HG03196 (cell line): ENCODE results near the gene SCNM1.

ENCODE experiments used
- ATAC-seq: cut with Tn5 transposase; IDR thresholded peaks from one replicate; pipeline ENCODE4 v1.9.1; 2021; ENCODE audit not compliant: unreplicated experiment

Gene SCNM1, protein sequence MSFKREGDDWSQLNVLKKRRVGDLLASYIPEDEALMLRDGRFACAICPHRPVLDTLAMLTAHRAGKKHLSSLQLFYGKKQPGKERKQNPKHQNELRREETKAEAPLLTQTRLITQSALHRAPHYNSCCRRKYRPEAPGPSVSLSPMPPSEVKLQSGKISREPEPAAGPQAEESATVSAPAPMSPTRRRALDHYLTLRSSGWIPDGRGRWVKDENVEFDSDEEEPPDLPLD

DNA sequence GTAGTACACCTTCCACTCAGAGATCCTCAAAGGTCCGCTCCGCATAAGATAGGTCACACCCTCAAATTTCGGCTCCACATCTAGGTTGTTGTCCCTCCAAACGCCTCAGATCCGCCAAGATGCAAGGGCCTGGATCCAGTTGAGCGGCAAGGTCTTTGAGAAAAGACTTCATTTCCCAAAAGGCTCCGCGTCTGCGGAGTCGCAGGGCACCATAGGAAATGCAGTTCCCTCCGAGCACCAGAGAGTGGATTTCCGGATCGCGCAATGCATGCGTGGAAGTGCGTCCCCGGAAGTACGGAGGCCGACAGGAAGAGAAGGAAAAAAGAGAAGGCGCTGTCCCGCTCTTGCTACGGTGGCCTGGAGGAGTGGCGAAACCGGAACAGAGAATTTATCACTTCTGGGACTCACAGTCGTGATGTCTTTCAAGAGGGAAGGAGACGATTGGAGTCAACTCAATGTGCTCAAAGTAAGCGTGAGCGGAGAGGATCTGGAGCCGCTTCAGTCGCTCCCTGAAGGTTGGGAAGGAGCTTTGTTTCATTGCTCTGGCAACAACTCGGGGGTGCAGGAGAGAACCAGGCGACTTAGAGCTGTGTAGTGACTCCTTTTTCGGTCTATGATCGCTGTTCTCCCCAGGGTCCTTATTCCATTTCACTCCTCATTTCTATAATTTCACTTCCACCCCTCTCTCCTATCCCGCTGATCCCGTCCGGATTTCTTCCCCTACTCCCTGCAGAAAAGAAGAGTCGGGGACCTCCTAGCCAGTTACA, at the start of gene SCNM1, which contains the start of gene LYSMD1:
SCNM1 (plus strand) TSS at position 407 of the 767 bp plus-strand sequence; CDS start at position 416, 9 bp downstream.
LYSMD1 (minus strand) TSS at position 165 of the 767 bp plus-strand sequence. CDS start 644 bp downstream, outside the sequence.
- peak; percentile 83 for ATAC-seq

DNA sequence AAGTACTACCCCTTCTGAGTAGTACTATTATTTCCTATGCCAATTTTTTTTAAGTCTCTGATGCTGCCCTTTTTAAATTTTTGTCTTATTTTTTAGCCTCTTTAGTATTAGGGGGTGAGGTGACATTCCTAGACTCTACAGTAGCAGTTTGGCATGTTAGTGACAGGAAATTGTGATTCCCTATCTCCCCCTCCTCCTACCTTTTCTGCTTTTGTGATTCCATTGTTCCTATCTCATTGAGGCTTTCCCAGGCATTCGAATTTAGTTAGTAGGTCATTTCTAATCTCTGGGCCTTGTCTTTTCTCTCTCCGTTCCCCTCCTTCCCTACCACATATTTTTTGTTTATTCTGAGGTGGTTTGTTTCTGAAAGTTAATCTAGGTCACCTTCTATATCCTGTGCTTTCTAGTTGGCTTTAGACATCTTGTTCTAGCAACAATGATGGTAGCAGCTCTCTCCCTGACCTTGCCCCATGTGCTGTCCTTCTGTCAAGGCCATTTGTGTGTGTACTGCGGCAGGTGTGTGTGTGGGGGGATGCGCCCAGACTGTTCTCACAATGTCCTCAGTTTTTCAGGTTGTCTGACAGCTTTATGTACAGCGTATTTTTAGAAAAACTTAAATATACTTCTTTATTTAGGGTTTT, 41.1 kb upstream of the SCNM1 start:
- ATAC-seq = no peak

DNA sequence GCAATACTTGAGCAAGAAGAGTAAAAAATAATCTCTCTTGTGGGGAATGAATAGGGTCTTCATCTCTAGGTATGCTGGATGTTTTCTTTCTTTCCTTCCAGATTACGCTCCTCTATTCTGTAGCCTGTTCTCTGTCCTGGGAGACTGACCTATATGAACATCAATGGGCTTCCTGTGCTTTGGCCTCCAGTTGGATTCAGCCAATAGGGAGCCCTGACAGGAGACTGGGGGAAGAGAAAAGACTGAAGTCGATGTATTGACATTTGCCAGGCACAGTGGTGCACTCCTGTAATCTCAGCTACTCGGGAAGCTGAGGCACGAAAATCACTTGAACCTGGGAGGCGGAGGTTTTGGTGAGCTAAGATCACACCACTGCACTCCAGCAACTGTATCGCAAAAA, 37.1 kb upstream of the SCNM1 start:
- no peak for ATAC-seq

DNA sequence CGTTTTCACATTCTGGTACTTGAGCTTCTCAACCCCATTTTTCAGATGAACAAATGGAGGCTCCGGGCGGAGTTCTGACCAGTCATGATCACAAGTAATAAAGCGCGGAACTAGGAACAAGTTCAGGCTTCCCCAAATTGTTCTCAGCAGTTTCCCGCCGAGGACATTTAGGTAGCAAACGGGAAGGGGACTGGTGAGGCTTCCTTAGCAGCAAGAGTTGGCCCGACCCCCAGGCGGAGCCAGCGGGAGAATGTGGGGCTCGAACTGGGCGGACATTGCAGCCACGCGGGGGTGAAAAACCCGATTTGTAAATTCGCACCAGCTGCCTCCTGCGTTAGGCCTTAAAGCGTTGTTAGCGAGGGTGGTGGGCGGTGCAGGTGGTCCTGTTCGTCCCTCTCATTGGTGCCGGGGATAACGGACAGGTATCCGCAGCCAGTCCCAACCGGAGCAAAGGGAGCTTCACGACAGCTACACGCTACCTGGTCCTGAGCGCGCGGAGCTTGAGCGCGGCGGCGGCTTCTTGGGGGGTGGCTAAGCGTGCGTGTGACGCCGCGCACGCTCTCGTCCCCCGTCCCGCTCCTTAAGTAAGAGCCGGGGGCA, 34.9 kb upstream of the SCNM1 start:
- ATAC-seq = peak; percentile 57

DNA sequence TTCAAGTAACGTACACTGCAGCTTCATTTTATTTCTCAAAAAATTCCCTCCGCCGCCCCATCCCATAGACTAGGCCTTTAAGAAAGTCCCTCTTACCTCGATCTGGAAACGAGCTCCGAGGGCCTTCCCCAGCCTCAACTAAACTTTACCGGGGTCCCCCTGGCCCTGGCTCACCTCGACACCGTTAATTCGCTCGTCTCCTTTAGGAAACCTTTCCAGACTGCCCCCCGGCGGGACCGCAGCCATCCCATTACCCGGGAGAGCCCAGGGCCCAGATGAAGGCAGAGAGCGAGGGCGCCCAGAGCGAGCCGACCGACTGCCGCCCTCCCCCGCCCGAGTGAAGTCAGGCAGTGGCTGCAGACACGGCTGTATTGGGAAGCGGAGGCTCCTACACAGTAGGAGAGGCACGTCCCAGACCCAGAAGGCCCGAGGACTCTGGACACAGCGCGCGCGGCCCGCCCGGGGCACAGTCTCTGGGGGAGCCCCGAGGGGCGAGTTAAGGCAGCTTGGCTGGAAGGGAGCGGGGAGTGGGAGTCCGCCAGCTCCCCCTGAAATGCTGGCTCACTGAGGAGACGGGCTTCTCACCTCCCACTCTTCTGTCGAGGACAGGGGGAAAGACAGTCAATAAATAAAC, 34.1 kb upstream of the SCNM1 start:
- no peak for ATAC-seq

DNA sequence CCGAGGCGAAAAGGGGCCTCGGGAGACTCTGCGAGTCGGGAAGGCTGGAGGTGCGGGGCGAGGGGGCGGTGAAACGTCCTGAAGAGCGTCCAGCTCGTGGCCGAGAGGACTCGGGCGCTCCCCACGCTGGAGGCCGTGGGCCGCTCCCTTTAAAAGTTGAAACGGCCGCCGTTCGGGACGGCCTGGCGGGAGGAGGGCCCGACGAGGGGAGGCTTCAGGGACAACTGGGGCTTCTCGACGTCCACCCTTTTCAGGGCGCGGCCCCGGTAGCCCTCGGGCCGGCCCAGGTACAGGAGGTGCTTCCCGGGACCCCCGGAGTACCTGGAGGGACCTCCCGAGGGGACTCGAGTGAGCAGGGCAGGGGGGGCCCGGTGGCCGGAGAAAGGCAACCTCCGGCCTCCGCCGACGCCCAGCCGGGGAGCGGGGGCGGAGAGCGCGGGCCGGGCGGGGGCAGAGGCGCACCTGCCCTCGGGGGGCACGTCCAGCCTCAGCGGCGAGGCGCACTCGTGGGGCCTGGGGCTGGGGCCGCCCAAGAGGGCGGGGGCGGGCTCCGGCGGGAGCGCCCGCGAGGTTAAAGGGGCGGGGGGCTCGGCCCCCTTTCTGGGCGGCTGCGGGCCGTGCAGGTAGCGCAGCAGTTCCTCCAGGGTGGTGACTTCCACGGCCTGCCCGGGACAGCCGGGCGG, 33.5 kb upstream of the SCNM1 start:
- no peak for ATAC-seq

DNA sequence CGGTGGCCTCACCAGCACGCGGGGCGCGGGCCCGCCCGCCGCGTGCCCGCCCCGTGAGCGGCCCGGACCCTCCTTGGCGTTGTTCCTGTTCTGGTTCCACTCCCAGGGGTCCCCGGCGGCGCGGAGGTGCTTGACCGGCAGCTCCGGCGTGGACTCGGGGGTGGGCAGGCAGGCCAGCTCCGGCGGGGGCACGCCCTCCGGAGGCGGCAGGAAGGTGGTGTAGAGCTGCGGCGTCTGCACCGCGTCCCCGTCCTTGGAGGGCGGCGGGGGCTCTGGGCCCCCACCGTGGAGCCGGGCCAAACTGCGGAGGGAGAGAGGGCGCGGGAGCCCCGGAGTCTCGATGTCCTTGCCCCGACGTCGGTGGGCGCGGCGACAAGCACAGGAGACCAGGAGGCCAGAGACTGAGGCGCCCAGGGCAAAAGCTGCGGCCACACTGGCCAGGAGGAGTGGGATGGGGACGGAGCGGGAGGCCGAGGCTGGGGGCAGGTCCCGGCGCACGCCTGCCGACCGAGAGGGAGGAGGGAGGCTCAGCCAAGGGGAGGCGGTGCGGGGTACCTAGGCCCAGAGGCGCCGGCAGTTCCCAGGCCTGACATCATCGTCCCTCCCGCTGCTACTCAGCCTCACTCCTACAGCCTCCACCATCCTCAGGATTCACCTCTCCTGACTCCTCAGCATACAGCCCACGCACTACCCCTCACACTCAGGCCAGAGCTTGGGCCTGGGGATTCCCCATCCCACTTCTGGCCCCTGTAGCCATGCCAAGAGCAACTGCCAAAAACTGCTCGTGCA, 32.7 kb upstream of the SCNM1 start:
- ATAC-seq = no peak

DNA sequence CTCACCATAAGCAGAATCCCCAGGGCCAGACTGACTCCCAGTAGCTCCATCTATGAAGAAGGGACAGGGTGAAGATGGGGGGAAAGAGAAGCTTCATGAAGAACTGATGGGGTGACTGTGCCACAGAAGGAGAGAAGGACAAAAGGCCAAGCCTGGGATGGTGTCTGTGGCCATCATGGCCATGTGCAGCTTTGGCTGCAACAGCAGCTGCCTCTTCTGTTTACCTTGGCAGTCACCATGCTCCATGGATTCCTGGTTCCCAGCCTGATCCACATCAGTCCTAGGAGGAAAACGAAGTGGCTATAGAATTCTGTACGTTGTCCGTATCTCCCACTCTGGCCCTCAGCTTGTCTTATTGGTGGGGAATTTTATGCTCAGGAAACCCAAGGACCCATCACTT, 31.5 kb upstream of the SCNM1 start:
- no peak for ATAC-seq

DNA sequence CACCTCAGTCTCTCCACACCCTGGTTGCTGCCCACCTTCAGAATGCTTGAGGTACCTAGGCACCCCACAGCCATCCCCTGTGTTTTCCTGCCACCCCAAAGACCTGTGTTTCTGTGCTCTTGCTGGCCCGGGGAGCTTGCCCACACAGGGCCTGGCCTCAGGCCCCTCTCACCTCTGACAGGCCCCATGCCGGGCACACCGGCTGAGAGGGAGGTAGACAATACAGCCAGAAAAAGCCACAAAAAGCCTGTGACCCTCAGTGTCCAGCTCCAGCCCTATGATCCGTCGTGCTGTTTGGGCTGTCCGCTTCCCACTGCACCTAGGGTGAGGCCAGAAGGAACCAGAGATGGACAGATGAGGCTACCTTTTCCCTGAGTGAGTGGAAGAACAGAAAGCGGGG, 31.0 kb upstream of the SCNM1 start:
- no peak for ATAC-seq

DNA sequence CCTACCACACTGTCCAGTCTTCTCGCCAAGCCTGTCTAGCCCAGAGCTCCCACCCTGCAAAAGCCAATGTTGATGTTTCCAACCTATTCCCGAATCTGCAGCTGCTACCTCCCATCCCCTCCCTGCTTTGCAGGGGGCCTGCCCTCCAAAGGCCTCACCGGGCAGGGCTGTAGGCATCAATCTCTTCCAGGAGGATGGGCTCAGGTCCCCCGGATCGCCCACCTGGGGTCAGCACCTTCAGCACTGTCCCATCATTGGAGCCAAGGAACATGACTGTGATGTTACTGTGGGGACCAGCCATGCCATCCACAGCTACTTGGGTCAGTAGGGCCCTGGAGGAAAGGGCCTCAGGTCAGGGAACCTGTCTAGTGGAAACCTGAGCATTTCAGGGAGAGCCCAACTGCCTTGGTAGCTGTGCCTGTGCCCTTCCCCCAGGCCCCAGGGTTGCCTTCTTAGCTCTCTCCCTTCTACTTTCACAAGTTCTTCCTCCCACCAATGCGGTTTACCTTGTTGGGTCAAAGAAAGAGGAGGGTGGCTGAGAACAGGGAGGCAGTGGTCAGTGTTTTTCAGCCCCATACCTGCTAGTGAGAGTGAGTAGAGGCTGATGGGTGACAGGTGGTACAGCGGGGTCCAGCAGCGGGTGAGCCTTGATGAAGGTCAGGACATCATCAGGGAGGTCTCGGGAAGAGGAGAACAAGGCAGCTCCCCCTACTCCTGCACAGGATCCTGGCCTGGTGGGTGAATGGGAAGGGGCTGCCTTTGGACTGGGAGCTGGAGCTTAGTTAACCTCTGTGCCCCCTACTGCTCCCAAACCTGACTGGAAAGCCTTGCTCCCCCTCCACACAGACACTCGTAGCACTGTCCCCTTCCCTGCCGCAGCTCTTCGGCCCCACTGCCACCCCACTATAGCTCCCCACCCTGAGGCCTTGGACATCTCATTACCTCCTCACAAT, 30.2 kb upstream of the SCNM1 start:
- no peak for ATAC-seq

DNA sequence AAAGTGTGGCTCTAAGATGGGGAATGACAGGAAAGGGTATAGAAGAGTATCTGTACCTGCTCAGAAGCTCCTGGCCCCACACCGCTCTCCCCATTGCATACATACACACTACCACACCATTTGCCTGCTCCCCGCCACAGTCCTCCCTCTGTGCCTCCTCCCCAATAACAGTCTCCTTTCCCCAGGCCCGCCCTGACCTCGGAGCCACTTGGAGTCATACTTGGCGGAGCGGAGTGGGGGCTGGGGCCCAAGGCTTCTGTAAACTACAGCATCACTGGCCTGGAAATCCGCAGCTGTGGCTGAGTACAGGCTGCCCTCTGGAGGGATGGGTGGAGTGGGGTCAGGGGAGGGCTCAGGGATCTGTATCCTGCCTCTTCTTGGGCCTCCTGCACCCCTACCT, 28.2 kb upstream of the SCNM1 start:
- no peak for ATAC-seq

DNA sequence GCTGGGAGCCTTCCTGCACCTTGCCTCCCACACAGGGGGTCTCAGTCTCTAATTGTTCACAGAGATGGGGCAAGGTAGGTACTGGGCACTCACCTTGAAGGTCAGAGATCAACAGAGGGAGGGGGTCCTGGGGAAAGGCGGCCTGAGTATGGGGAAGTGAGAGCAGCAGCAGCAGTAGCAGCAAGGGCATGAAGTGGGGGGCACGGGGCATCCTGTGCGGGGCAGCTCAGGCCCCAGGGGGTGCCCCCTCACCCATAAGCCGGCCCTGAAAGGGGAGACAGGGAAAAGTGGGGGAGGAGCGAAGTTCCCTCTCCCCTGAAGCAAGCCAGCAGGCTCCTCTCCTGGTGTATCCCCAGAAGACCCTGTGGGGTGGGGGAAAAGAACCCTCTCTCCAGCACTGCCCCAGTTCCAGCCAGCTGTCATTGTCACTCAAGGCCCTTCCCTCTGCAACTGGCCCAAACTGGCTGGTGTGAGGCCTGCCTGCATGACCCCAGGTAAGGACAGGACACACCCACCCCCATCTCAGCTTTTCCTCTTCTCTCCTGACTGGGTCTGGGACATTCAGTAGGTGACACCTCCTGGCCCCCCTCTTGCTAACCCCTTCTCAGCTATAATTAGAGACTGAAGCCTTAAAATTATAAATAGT, 23.4 kb upstream of the SCNM1 start:
- ATAC-seq = no peak

DNA sequence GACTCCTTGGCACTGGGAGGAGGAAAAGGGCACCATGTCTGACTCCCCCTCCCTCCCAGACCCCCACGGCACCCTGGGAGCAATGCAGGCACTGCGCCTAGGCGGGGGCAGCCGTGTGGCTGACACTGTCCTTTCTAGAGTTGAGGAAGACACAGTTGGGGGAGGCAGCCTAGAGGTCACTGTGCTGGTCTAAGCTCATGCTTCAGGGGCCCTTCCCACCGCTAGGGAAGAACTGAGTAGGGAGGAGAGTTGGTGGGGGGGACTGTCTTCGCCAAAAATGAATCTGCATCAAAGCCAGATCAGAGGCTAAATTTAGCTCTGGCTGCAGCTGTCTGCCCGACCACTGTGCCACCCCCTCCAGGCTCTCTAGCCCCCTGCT, 22.9 kb upstream of the SCNM1 start:
- ATAC-seq = no peak

DNA sequence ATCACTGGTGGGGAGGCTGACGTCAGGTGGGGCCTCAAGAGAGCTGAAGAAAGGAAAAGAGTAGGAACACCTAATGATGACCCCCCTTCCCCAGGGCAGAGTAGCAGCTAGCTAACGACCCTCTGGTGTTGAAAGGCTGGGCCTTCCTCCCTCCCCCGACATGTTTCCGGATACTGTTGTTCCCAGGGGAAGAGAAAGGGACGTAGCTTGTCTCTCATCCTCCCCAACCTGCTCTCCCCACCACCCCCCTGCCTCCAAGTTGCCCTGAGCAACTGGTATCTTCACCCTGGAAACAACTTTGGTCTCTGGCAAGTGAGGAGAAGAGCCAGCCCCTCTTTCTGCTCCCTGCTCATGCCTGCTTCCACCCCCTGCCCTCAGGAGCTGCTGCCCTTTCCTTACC, 22.0 kb upstream of the SCNM1 start:
- no peak for ATAC-seq

DNA sequence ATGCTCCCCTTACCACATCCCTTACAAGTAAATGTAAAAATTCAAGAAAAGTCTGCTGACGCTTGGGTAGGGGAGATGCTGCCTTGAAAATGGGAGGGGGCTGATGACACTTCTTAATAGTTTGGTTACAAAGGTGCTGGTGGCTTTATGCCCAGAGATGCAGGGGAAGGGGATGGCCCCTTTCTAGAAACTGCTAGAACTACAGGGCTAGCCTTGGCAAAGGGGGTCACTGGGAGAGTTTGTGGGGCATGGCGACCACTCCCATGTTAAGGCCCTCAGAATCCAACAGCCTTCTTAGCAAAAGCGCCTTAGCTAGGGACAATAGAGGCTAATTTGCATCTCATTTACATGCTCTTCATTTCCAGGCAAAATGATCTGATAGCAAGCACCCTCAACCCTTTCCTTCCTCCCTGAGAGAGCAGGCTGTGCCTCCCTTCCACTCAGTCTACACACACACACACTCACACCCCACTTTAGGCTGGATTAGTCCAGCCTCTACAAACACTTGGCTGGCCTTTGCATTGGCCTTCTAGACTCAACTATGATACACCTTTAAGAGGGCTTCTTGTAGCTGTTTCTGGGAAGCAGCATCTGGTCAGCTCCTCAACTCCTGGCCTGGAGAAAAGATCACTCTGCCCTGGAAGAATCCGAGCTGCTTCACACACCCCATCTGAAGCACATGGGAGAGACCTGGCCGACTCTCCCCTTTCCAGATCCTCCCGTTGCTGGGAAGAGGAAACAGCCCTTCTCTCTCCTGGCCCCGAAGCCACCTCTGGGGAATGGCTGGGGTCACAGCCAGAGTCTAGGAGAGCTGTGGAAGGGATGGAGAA, 21.3 kb upstream of the SCNM1 start:
- no peak for ATAC-seq

DNA sequence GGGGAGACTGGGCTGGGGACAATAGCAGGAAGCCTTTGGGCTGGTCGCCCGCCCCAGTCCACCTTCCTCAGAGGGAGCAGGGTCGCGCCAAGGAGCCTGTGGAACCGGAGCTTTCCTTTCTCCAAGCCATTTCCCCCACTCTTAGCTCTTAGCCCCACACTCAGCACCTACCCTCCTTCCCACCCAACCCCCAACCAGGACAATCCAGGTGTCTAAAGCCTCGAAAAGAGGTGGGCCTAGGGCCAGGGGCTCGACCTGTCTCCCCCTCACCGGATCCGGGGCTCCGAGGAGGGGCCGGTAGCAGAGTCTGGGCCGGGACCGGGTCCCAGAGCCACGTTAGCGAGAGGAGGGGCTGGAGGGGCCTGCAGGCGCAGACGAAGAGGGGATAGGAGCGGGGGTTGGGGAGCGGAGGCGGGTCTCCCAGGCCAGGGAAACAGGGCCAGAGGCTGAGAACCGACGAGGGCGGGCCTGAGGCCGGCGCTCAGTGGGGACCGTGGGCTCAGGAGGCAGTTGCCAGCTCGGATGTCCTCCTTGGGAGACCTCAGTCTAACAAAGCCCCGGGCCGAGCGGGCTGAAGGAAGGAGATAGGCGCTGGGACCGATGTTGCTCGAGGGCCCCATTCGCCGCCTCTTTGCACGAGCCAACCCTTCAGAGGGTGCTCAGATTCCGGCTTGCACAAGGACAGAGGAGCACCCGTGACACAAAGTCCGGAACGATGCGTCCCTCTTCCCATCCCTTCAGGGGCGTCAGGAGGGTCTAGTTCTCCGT, 20.5 kb upstream of the SCNM1 start:
- ATAC-seq = no peak

DNA sequence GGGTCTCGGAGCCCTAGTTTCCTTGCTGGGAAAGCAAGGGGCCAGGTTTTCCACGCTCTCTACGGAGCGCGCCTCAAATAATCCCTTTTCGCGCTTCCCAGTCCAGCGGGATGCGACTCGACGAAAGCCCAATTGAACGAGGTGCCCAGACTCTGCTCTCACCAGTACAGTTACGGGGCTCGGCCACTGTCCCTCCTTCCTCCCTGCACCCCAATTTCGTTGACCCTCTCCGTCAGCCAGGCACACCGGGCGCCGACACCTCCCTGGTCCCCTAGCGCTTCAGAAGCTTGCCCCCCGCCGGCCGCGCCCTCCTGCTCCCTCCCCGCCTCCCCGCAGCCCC, 19.9 kb upstream of the SCNM1 start:
- no peak for ATAC-seq
